HG03439 (cell line): ENCODE measurements around the gene HMGXB3.

Experiments
- ATAC-seq: cut with Tn5 transposase; IDR thresholded peaks from one replicate; pipeline ENCODE4 v1.9.1; 2021; ENCODE audit warnings: mild to moderate bottlenecking, moderate library complexity; ENCODE audit not compliant: unreplicated experiment

Gene HMGXB3

DNA sequence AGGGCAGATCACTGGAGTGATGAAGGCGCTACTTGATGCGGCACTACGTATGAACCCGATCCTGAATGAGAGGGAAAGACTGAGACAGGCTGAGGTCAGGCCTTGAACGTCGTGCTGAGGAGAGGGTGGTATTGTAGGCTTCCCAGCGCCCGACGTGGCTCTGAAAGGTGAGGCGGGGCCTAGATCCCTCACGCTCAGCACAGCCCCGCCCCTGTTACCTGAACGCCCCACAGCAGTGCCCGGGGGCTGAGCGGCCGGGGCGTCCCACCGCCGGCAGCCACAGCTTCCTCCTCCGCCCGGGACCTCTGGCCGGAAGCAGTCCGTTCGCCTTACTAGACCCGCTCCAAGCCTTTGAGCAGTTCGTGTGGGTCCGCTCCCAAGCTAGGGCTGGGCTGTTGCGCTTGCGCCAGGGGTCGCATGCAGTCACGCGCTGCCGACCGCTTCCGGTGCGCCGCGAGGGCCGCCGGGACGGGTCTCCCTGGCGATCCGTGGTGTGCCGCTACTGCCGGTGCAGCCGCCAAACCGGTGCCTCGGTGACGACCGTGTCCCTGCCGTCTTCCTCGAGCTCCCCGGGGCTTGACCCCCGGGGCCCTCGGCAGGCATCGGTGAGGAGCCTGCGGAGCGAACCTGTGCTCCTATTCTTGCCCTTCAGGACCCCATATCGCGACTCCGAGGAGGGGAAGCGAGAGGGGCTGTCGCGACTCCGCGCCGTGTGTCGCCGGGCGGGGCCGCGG lies at the start of gene HMGXB3, which contains the start of gene TIGD6:
Gene HMGXB3 (plus strand): TSS at position 484 of the 734 bp plus-strand sequence. CDS start 4,114 bp downstream, outside the sequence.
Gene TIGD6 (minus strand): TSS at position 399 of the 734 bp plus-strand sequence. CDS start 4,306 bp downstream, outside the sequence.
- ATAC-seq = peak; percentile 80

DNA sequence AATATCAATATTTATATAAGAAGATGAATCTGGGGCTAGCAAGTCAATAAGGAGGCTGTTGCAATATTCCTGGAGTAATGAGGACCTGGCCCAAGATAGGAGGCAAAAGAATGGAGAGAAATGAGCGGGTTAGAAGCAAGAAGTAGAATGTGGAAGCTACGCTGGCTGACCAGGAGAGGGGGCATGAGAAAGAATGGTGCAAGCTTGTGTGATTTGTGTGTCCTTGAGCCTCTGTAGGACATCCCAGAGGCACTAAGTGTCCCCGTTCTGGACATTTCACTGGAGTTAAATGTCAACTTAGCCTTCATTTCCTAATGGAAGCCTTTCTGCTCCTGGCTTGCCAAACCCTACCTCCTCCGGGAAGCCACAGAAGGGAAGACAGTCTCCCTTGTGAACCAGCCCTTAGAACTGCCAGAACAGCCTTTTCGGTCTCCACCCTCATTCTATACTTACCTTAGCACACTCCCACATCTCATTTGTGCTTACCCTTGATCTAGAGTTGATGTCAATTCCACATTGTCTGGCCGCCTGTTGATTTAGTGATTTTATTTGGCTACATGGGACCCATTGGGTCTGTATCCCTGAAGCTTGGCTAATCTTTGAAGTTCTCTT lies 49.3 kb upstream of the HMGXB3 start:
- ATAC-seq = no peak

- ATAC-seq = no peak
These were observed 47.0 kb upstream of the HMGXB3 start for GRCh38 chr5:149953436-149954121.

- no peak for ATAC-seq
These were observed 45.7 kb upstream of the HMGXB3 start for GRCh38 chr5:149954798-149955197.

DNA sequence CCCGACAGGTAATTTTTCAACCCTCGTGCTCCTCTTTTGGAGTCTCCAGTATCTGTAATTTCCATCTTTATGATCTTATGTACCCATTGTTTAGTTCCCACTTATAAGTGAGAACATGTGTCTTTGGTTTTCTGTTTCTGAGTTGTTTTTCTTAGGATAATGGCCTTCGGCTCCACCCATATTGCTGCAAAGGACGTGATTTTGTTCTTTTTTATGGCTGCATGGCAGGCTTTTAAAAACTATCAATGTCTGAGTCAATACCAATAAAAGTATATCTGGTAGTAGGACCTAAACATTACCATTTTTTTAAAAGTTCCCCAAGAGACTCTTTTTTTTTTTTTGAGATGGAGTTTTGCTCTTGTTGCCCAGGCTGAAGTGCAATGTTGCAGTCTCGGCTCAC lies 43.9 kb upstream of the HMGXB3 start:
- ATAC-seq = no peak

GRCh38 chr5:149957855-149958254 lies 42.7 kb upstream of the HMGXB3 start:
- no peak for ATAC-seq

DNA sequence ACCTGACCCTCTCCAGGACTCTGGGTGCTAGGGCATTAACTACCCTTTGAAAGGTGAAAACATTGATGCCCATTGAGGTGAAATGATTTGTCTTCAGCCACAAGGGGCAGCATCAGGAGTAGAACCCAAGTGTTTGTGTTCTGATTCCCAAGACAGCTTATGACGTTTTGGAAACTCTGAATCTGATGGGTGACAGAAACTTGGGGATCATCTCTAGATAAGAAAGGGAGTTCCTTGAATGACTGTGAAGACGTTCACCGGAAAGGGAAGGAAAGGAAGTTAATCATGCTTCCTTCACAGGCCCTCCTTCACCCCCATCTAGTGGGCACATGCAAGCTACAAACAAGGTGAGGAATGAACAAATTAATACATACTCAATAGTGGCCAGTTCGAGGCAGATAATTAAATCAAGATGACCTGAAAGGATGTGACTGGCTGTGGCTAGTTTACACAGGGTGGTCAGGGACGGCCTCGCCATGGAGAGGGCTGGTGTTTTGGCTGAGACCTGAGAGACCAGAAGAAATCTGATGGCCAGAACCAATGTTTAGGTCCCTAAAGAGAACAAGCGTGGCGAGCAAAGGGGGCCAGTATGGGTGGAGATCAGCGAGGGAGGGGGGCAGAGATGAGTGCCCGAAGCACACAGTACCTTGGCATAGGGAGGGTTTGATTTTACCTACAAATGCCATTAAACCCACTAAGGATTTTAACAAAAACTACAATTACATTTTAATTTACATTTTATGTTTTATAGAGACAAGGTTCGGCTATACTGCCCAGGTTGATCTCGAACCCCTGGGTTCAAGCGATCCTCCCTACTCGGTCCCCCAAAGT lies 40.9 kb upstream of the HMGXB3 start:
- ATAC-seq = no peak

- ATAC-seq = peak; percentile 98
These were observed 40.0 kb upstream of the HMGXB3 start, which contains the start of gene SLC26A2 for GRCh38 chr5:149960272-149961185. SLC26A2 (plus strand) TSS chr5:149960758; CDS start chr5:149977653, 16,895 bp downstream.

GRCh38 chr5:149961186-149961685 lies 39.3 kb upstream of the HMGXB3 start:
- no peak for ATAC-seq

GRCh38 chr5:149961957-149962409 lies 38.6 kb upstream of the HMGXB3 start:
- ATAC-seq = no peak

- no peak for ATAC-seq
These were observed 37.8 kb upstream of the HMGXB3 start for GRCh38 chr5:149962601-149963300.

DNA sequence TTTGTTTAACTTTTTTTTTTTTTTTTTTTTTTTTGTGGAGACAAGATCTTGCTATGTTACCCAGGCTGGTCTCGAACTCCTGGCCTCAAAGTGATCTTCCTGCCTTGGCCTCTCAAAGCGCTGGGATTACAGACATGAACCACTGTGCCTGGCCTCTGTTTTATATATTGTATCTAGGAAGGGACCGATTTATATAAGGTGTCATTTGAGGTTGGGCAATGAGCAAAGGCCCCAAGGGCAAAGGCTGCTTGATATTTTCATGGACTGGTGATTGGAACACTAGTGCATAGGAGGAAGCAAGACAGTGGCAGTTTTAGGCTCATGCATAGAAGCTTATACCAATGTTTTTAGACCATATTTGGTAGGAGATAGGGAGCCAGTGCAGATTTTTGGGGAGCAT lies 36.8 kb upstream of the HMGXB3 start:
- no peak for ATAC-seq

- ATAC-seq = no peak
These were observed 33.6 kb upstream of the HMGXB3 start for GRCh38 chr5:149966946-149967345.

DNA sequence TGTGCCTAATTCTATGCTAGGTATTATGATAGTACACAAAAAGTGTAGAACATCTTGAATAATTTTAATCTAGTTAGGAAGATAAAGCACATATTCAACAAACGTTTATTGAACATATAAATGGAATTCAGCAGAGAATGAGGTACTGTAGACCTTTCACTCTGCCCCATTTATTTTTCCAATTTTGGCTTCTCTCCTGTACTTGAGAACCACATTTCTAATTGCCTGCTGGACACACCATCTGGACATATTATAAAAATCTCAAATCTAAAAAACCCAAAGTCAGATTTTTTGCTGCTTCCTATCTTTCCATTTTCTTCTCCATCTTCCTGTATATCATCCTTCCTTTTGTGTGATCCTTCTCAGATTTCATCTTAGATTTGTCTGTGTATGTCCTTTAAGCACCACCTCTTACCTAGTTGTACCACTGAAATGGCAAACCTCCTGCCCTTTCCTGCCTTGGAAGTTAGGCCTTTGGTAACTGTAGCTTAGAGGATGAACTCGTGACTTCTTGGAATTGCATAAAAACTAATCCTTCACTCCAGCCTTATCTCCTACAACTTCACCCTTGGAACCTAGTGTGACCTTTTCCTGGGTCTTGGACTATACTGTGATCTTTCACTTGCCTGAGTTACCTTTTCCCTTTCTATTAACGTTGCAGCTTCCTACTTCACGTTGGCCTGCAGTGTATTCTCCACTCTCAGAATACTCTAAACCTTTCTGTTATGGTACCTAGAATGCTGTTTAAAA lies 31.2 kb upstream of the HMGXB3 start:
- ATAC-seq = no peak

GRCh38 chr5:149975409-149975808 lies 25.1 kb upstream of the HMGXB3 start:
- ATAC-seq = no peak

DNA sequence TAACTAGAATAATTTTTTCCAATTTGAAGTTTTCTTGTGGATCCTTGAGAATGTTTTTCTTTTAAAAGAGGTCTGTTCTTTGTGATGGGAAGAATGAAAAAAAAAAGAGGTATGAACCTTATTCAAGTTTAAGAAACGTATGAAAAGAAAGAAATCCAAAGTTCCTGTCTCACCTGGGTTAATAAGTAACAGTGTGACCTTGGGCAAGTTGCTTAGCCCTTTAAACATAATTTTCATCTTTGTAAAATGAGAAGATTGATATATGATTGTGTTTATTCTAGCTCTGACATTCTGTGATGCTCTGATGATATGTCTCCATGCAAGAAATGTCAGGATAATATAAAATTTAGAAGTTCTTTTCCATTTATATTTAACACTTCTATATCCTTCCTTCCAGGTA lies 20.6 kb upstream of the HMGXB3 start:
- no peak for ATAC-seq

DNA sequence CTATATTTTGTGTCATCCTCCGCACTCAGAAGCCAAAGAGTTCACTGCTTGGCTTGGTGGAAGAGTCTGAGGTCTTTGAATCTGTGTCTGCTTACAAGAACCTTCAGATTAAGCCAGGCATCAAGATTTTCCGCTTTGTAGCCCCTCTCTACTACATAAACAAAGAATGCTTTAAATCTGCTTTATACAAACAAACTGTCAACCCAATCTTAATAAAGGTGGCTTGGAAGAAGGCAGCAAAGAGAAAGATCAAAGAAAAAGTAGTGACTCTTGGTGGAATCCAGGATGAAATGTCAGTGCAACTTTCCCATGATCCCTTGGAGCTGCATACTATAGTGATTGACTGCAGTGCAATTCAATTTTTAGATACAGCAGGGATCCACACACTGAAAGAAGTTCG lies 19.3 kb upstream of the HMGXB3 start:
- ATAC-seq = no peak

DNA sequence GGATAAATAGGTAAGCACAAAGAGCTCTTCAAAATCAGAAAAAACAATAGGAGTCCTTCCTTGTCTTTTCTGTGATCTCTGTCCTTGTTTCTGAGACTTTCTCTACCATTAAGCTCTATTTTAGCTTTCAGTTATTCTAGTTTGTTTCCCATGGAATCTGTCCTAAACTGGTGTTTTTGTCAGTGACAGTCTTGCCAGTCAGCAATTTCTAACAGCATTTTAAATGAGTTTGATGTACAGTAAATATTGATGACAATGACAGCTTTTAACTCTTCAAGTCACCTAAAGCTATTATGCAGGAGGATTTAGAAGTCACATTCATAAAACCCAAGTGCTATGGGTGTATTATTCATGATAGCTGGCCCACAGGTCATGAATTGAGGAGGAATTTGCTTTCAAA lies 18.0 kb upstream of the HMGXB3 start:
- ATAC-seq = no peak
